ENCODE data around the gene URB2.
"Not testable (repeated sequence)": the region's sequence is repeated elsewhere in the genome, so short reads cannot be mapped to it uniquely, and the experiment has no call there.

URB2 gene

DNA sequence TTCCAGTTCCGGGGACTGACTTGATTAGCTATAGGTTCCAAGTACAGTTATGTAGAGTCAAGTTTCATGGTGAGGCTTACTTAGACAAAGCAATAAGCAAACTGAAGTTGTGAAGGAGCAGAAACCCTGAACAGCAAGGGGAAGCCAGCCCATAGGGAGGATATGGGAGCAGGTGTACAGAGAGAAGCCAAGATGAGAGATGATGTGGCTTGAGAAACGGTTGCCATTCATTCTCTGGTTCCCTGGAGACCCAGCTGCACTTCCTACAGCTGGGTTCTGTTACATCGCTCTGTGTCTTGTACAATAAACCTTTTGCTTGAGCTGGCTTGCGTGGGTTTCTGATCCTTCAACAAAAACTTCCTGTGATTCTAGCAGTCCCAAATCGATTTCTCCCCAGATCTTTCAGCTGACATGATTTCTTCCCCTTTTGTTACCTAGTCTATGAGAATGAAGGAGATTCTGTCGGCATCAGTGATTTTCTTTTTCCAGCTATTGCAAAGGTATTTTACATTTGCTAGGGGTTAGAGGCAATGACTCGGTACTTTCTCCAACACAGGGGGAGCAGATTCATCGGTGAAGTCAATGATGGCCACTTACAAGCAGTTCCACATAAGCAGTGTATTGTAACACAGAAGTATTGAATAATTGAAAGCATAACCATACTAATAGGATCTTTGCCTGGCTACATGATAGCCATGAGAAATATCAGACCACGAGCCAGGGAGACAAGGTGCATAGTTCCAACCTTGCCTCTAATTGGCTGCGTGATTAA is 67.3 kb downstream of the URB2 start:
- CTCF ChIA-PET, result no interaction called here
- TF ChIP-seq, protein P1, sequence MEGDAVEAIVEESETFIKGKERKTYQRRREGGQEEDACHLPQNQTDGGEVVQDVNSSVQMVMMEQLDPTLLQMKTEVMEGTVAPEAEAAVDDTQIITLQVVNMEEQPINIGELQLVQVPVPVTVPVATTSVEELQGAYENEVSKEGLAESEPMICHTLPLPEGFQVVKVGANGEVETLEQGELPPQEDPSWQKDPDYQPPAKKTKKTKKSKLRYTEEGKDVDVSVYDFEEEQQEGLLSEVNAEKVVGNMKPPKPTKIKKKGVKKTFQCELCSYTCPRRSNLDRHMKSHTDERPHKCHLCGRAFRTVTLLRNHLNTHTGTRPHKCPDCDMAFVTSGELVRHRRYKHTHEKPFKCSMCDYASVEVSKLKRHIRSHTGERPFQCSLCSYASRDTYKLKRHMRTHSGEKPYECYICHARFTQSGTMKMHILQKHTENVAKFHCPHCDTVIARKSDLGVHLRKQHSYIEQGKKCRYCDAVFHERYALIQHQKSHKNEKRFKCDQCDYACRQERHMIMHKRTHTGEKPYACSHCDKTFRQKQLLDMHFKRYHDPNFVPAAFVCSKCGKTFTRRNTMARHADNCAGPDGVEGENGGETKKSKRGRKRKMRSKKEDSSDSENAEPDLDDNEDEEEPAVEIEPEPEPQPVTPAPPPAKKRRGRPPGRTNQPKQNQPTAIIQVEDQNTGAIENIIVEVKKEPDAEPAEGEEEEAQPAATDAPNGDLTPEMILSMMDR (conservative IDR thresholded peaks at IDR 0.05; ENCODE audit: low read depth), result no peak

DNA sequence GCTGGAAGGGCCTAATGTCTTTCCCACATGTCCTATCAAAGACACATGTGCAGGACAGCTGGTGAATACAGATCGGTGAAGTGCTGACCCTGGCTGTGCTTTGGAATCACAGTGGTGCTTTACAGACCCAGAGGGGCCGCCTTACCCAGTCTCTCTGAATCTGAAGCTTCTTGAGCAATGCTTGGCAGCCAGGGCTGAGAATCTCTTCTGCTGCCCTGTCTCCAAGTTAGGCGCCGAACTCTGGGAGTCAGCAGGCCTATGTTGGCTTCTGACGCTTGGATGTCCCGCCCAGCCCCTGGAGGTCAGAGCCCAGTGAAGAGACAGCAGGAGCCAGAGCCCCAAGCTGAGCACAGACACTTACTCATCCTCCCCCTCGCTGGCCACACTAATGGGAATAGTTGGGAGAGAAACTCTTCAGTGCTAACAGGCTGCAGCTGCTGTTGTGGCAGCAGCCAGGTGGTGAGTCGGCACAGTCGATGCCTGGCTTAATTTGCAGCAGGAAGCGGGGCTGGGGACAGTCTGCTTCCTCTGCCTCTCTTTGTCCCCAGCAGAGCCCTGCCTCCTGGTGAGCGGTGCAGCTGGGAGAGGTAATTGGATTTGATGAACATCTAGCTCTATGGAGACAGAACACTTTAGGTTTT is 68.1 kb downstream of the URB2 start:
- CTCF ChIA-PET, result no interaction called here
- no peak overlapping the region for H3K27ac ChIP-seq

More for the DNA sequence above, 67.3 kb downstream of the URB2 start:
- H3K27ac ChIP-seq, result no peak overlapping the region
- no peak for DNase-seq (ENCODE audit: low spot score)
- POLR2A ChIA-PET (ENCODE audit: low non-redundant PET), result no interaction called here

DNA sequence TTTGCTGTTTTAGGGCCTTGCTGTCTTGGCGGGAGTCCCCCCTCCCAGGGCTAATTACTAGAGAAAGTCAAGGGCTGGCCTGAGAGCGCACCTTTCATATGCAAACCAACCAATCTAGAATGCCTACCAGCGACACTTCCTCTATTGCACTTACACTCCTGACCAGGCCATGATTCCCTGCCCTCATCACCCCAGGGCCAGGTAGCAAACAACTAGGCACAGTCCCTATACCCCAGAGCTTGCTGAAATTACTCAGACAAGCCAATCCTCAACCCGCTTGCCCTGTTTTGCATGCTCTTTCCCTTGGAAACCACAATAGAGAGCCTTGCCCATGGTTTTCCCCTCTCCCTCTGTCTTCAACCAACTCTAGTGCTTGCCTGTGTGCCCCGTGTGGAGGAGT is 70.3 kb downstream of the URB2 start:
- CTCF ChIA-PET, result no interaction called here
- DNase-seq (ENCODE audit: low spot score), result no peak
- no peak overlapping the region for H3K27ac ChIP-seq
- TF ChIP-seq, protein P1 (conservative IDR thresholded peaks at IDR 0.05; ENCODE audit: low read depth), result no peak
- POLR2A ChIA-PET (ENCODE audit: low non-redundant PET), result no interaction called here

More for the DNA sequence above, 68.1 kb downstream of the URB2 start:
- POLR2A ChIA-PET (ENCODE audit: low non-redundant PET), result no interaction called here
- no peak for DNase-seq (ENCODE audit: low spot score)
- TF ChIP-seq, protein P1 (conservative IDR thresholded peaks at IDR 0.05; ENCODE audit: low read depth), result no peak

DNA sequence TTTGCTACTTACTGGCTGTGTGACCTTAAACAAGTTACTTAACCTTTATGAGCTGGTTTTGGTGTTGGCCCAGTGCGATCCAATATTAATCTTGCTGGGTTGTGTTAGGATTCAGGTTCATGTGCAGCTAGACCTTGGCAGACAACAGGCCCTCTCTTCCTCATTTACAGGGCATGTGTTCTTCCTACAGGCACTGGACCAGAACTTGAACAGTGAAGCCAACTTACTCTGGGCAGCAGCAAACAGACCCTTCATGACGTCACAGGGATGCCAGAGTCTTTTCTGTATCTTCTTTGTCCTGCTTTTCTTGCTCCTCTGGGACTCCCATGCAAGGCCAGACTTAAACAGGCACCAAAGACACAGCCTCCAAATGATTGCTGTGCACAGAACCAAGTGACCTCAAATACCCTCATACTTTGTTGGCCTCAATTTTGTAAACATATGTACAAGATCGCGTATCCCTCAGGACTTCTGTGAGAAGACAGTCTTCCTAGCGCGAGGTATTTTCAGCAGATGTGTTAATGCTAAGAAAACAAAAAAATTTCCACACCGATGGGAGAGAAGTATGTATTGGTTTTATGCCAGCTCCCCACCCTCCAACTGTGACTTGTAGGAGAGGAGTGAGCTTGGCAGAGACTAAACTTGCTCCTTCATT is 73.7 kb downstream of the URB2 start:
- ChIA-PET CTCF (interaction anchor here (0.6 kb wide), 1 partner anchor 329 kb away, joined by 3 read pairs; no protein-coding TSS in a partner anchor), POLR2A (ENCODE audit: low non-redundant PET) (no interaction called here)
- no peak for DNase-seq (ENCODE audit: low spot score)
- TF ChIP-seq, protein P1 (conservative IDR thresholded peaks at IDR 0.05; ENCODE audit: low read depth), result no peak
- no peak overlapping the region for H3K27ac ChIP-seq

DNA sequence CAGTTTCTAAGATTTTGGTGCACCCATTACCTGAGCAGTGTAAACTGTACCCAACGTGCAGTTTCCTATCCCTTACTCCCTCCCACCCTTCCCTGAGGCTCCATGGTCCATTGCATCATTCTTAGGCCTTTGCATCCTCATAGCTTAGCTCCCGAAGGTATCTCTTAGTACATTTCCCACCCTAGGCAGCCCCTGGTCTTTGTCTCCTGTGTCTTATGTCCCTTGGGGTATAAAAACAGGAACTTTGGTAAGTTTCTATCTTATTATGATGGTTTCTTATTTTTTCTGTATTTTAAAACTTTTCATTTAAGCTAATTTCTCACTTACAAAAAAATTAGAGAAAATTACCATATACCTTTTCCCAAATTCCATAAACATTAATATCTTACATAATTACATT is 78.1 kb downstream of the URB2 start:
- ChIA-PET POLR2A (ENCODE audit: low non-redundant PET) (no interaction called here), CTCF (no interaction called here)
- no peak for DNase-seq (ENCODE audit: low spot score)

DNA sequence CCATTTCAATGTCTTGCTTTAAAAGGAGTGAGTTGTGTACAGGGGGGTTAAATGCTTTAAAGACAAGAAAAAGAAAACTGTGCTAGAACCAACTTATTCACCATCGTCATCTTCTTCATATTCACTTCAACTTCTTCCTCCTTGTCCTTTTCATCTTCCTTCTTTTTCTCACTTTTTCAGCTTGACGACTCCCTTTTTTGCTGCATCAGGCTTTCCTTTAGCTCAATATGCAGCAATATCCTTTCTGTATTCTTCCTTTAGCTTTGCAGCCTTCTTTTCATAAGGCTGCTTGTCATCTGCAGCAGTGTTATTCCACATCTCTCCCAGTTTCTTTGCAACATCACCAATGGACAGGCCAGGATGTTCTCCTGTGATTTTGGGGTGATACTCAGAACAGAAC is 79.1 kb downstream of the URB2 start:
- H3K27ac ChIP-seq; CTCF ChIA-PET; POLR2A ChIA-PET (ENCODE audit: low non-redundant PET); DNase-seq (ENCODE audit: low spot score): not testable (repeated sequence)

More for the DNA sequence above, 78.1 kb downstream of the URB2 start:
- H3K27ac ChIP-seq, result no peak overlapping the region
- TF ChIP-seq, protein P1 (conservative IDR thresholded peaks at IDR 0.05; ENCODE audit: low read depth), result no peak

DNA sequence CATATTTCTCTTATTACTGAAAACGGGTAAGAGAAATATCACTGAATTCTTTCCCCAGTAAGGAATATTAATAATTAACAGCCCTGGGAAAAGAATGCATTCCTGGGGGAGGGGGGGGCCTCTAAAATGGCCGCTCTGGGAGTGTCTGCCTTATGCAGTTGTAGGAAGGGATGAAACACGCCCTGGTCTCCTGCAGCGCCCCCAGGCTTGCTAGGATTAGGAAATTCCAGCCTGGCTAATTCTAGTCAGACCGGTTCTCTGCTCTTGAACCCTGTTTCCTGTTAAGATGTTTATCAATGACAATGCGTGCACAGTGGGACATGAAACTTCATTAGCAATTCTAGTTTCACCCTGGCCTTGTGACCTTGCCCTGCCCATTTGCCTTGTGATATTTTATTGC is 81.1 kb downstream of the URB2 start:
- POLR2A ChIA-PET (ENCODE audit: low non-redundant PET); H3K27ac ChIP-seq; CTCF ChIA-PET; DNase-seq (ENCODE audit: low spot score): not testable (repeated sequence)
